CD4-positive, alpha-beta memory T cell (primary cell): Measurements from ENCODE around the gene DNAJC12. TPM values are rescaled to one million over a fixed set of nuclear protein-coding genes. Genes with fewer than 3 reads are reported as not detected.

ENCODE experiments used
- CTCF ChIA-PET: fragments of 350-600 bp; sonication (Branson Sonifier 250); formaldehyde crosslinking; loops from one replicate; lab custom pipeline; 2021; ENCODE audit warnings: inconsistent platforms; ENCODE audit not compliant: partially characterized antibody; lab: Charles Lee
- POLR2A ChIA-PET: fragments of 350-600 bp; sonication (Branson Sonifier 250); formaldehyde crosslinking; loops from one replicate; lab custom pipeline; 2021; ENCODE audit not compliant: partially characterized antibody; lab: Charles Lee
- DNase-seq, 5 donors: peaks; one replicate each; pipeline versions ENCODE4 v3.0.0 to v3.0.0-alpha.2; 2020 to 2022; ENCODE audit warnings: mixed read lengths in 1 of 5
- H3K27ac ChIP-seq: one replicate; pipeline ENCODE4 v1.7.0; 2013; ENCODE audit warnings: low read depth, low read length
- H3K27me3 ChIP-seq: 2 replicates; pipeline ENCODE4 v1.7.0; 2013; ENCODE audit warnings: mild to moderate bottlenecking, low read length, moderate library complexity; ENCODE audit not compliant: insufficient read depth
- H3K36me3 ChIP-seq: 2 replicates; pipeline ENCODE4 v1.7.0; 2013; ENCODE audit warnings: mild to moderate bottlenecking, low read length, moderate library complexity; ENCODE audit not compliant: insufficient read depth
- H3K4me1 ChIP-seq: 2 replicates; pipeline ENCODE4 v1.7.0; 2013; ENCODE audit warnings: mild to moderate bottlenecking, low read length, moderate library complexity; ENCODE audit not compliant: insufficient read depth
- H3K4me3 ChIP-seq, 2 donors: one replicate each; pipeline ENCODE4 v1.7.0; 2013; ENCODE audit warnings: low read length in 2 of 2, mild to moderate bottlenecking in 1 of 2
- H3K9me3 ChIP-seq, 2 donors: one replicate each; pipeline ENCODE4 v1.7.0; 2013; ENCODE audit warnings: low read length in 2 of 2, control low read depth in 1 of 2; ENCODE audit not compliant: control insufficient read depth in 1 of 2
- H3K27ac Mint-ChIP-seq, 7 donors: one replicate each; pipeline ENCODE4 v1.8.0; 2020 to 2021; ENCODE audit warnings: mixed read lengths in 7 of 7, mild to moderate bottlenecking in 6 of 7, inconsistent platforms in 3 of 7, moderate library complexity in 3 of 7
- H3K27me3 Mint-ChIP-seq, 2 donors: one replicate each; pipeline ENCODE4 v1.8.0; 2020 to 2021; ENCODE audit warnings: mixed read lengths in 2 of 2
- H3K36me3 Mint-ChIP-seq, 2 donors: one replicate each; pipeline ENCODE4 v1.8.0; 2020 to 2021; ENCODE audit warnings: mixed read lengths in 2 of 2, inconsistent platforms in 1 of 2, mild to moderate bottlenecking in 1 of 2
- H3K4me1 Mint-ChIP-seq, 4 donors: one replicate each; pipeline ENCODE4 v1.8.0; 2020 to 2021; ENCODE audit warnings: mixed read lengths in 4 of 4, mild to moderate bottlenecking in 1 of 4
- H3K4me3 Mint-ChIP-seq, 8 donors: one replicate each; pipeline ENCODE4 v1.8.0; 2020 to 2021; ENCODE audit warnings: mixed read lengths in 8 of 8, mild to moderate bottlenecking in 7 of 8, moderate library complexity in 6 of 8, inconsistent platforms in 3 of 8
- H3K9me3 Mint-ChIP-seq, 8 donors: one replicate each; pipeline ENCODE4 v1.8.0; 2020 to 2021; ENCODE audit warnings: mixed read lengths in 8 of 8, mild to moderate bottlenecking in 5 of 8, inconsistent platforms in 3 of 8, moderate library complexity in 1 of 8
- intact Hi-C: fragments of 100-400 bp; cut with micrococcal nuclease; formaldehyde crosslinking; loops from one replicate; pipeline ENCODE4 v1.15.1; 2023
- polyA plus RNA-seq, 2 donors: library from polyadenylated mRNA; unstranded; fragments of 300-500 nt; fragmentation: Illumina TruSeq; gene quantifications; one replicate each; pipeline ENCODE4 v1.2.3, GENCODE V29; 2021
- total RNA-seq, 2 experiments: library from RNA; stranded (reverse); gene quantifications; one replicate each; pipeline ENCODE4 v1.2.3, GENCODE V29; 2021

Gene DNAJC12
- total and polyA plus RNA-seq, 4 experiments from 2014 or later, result 0.22 TPM; not detected in 3

- H3K4me3 ChIP-seq, result no peak overlapping the region
- no peaks in the 10 kb centered on the region for H3K9me3 ChIP-seq
- no peak for DNase-seq
- CTCF ChIA-PET, result interaction anchor here (1.1 to 1.3 kb wide), 2 partner anchors 19 to 20 kb away, joined by 3 read pairs; no protein-coding TSS in a partner anchor
- H3K4me1 ChIP-seq, result no peaks in the 10 kb centered on the region
- Mint-ChIP-seq H3K36me3 (no peaks in the 10 kb centered on the region), H3K4me1 (no peaks in the 10 kb centered on the region), H3K9me3 (no peaks in the 10 kb centered on the region), H3K27me3 (peaks cover 4 to 8% of the 10 kb centered on the region in 2 donors), H3K27ac (no peak overlapping the region), H3K4me3 (no peak overlapping the region)
- POLR2A ChIA-PET, result interaction anchor here (1.2 kb wide), 1 partner anchor 524 kb away, joined by 3 read pairs; the partner anchor contains the start of gene HNRNPH3
- H3K27me3 ChIP-seq, result no peaks in the 10 kb centered on the region
- no peak overlapping the region for H3K27ac ChIP-seq
- H3K36me3 ChIP-seq, result no peaks in the 10 kb centered on the region
- intact Hi-C loops, result no loop called here
Measured at GRCh38 chr10:67807855-67808456, 30.0 kb downstream of the DNAJC12 start.

GRCh38 chr10:67804395-67804678 is 33.7 kb downstream of the DNAJC12 start:
- Mint-ChIP-seq H3K27me3 (peaks cover 0 to 2% of the 10 kb centered on the region in 2 donors), H3K9me3 (no peaks in the 10 kb centered on the region), H3K36me3 (no peaks in the 10 kb centered on the region), H3K4me3 (no peak overlapping the region), H3K4me1 (no peaks in the 10 kb centered on the region), H3K27ac (no peak overlapping the region)
- Histone ChIP-seq H3K4me3 (no peak overlapping the region), H3K27ac (no peak overlapping the region), H3K36me3 (no peaks in the 10 kb centered on the region), H3K4me1 (no peaks in the 10 kb centered on the region), H3K9me3 (no peaks in the 10 kb centered on the region), H3K27me3 (no peaks in the 10 kb centered on the region)
- ChIA-PET POLR2A (no interaction called here), CTCF (interaction anchor here (0.7 to 1.1 kb wide), 2 partner anchors 25 to 351 kb away, joined by 4 to 5 read pairs; no protein-coding TSS in a partner anchor)
- DNase-seq, result no peak
- intact Hi-C loops, result no loop called here

- H3K27me3 Mint-ChIP-seq, result peaks cover 0 to 2% of the 10 kb centered on the region in 2 donors
- H3K36me3 Mint-ChIP-seq, result no peaks in the 10 kb centered on the region
- Histone ChIP-seq H3K36me3 (no peaks in the 10 kb centered on the region), H3K9me3 (no peaks in the 10 kb centered on the region), H3K4me3 (no peak overlapping the region), H3K27ac (no peak overlapping the region), H3K27me3 (no peaks in the 10 kb centered on the region), H3K4me1 (no peaks in the 10 kb centered on the region)
- DNase-seq, result no peak
- no peaks in the 10 kb centered on the region for H3K9me3 Mint-ChIP-seq
- no peak overlapping the region for H3K4me3 Mint-ChIP-seq
- ChIA-PET POLR2A (no interaction called here), CTCF (interaction anchor here (0.7 to 2.5 kb wide), 2 partner anchors 16 to 351 kb away, joined by 4 to 15 read pairs; no protein-coding TSS in a partner anchor)
- H3K4me1 Mint-ChIP-seq, result no peaks in the 10 kb centered on the region
- intact Hi-C loops, result no loop called here
- no peak overlapping the region for H3K27ac Mint-ChIP-seq
Measured at GRCh38 chr10:67803588-67804394, 34.2 kb downstream of the DNAJC12 start.

- no peaks in the 10 kb centered on the region for H3K27me3 Mint-ChIP-seq
- Histone ChIP-seq H3K4me3 (no peak overlapping the region), H3K27ac (no peak overlapping the region), H3K27me3 (no peaks in the 10 kb centered on the region), H3K36me3 (no peaks in the 10 kb centered on the region), H3K4me1 (no peaks in the 10 kb centered on the region), H3K9me3 (no peaks in the 10 kb centered on the region)
- no peak for DNase-seq
- CTCF ChIA-PET, result interaction anchor here (2.5 kb wide), 1 partner anchor 15 kb away, joined by 15 read pairs; no protein-coding TSS in a partner anchor
- POLR2A ChIA-PET, result no interaction called here
- H3K9me3 Mint-ChIP-seq, result no peaks in the 10 kb centered on the region
- H3K4me3 Mint-ChIP-seq, result no peak overlapping the region
- intact Hi-C loops, result no loop called here
- no peaks in the 10 kb centered on the region for H3K4me1 Mint-ChIP-seq
- no peak overlapping the region for H3K27ac Mint-ChIP-seq
- H3K36me3 Mint-ChIP-seq, result no peaks in the 10 kb centered on the region
Measured at GRCh38 chr10:67802767-67803538, 35.0 kb downstream of the DNAJC12 start.

GRCh38 chr10:67801118-67801517 is 36.9 kb downstream of the DNAJC12 start:
- DNase-seq, result no peak
- intact Hi-C loops, result no loop called here

GRCh38 chr10:67794909-67795460 is 43.0 kb downstream of the DNAJC12 start:
- no peak overlapping the region for H3K27ac ChIP-seq
- H3K36me3 Mint-ChIP-seq, result no peaks in the 10 kb centered on the region
- no peak for DNase-seq
- H3K9me3 Mint-ChIP-seq, result no peaks in the 10 kb centered on the region
- H3K27me3 ChIP-seq, result no peaks in the 10 kb centered on the region
- peaks cover 12% of the 10 kb centered on the region for H3K4me1 ChIP-seq
- ChIA-PET POLR2A (no interaction called here), CTCF (interaction anchor here (0.6 to 2.5 kb wide), 4 partner anchors 10 to 707 kb away, joined by 3 to 9 read pairs (median 5); no protein-coding TSS in a partner anchor)
- intact Hi-C loops, result no loop called here
- H3K9me3 ChIP-seq, result no peaks in the 10 kb centered on the region
- H3K4me3 ChIP-seq, result no peak overlapping the region
- peaks cover 5 to 14% (median 8%) of the 10 kb centered on the region in 4 donors for H3K4me1 Mint-ChIP-seq
- no peaks in the 10 kb centered on the region for H3K36me3 ChIP-seq
- H3K27me3 Mint-ChIP-seq, result no peaks in the 10 kb centered on the region
- H3K27ac Mint-ChIP-seq, result no peak overlapping the region
- no peak overlapping the region for H3K4me3 Mint-ChIP-seq

More at GRCh38 chr10:67801118-67801517, 36.9 kb downstream of the DNAJC12 start:
- Mint-ChIP-seq H3K9me3 (no peaks in the 10 kb centered on the region), H3K27ac (no peak overlapping the region), H3K27me3 (no peaks in the 10 kb centered on the region), H3K4me1 (no peaks in the 10 kb centered on the region), H3K4me3 (no peak overlapping the region), H3K36me3 (no peaks in the 10 kb centered on the region)
- Histone ChIP-seq H3K27ac (no peak overlapping the region), H3K4me1 (no peaks in the 10 kb centered on the region), H3K4me3 (no peak overlapping the region), H3K27me3 (no peaks in the 10 kb centered on the region), H3K36me3 (no peaks in the 10 kb centered on the region), H3K9me3 (no peaks in the 10 kb centered on the region)
- CTCF ChIA-PET, result interaction anchor here (2.5 kb wide), 1 partner anchor 13 kb away, joined by 15 read pairs; no protein-coding TSS in a partner anchor
- POLR2A ChIA-PET, result no interaction called here
